AG04449 (cell line): Measurements from ENCODE around the gene SLC26A3.

Experiments used
- CTCF ChIA-PET: fragments of 350-600 bp; formaldehyde crosslinking; extraction: SDS; loops from one replicate; lab custom pipeline; 2021; ENCODE audit warnings: antibody characterized with exemption; lab: Yijun Ruan, JAX
- POLR2A ChIA-PET: fragments of 400-600, 350-600 bp; formaldehyde crosslinking; extraction: SDS; loops from one replicate; lab custom pipeline; 2020; ENCODE audit warnings: antibody characterized with exemption, inconsistent platforms; lab: Yijun Ruan, JAX
- DNase-seq: peaks from one replicate; pipeline ENCODE4 v3.0.0-alpha.2; 2010; ENCODE audit warnings: low read depth, low spot score
- H3K4me3 ChIP-seq: 2 replicates; pipeline ENCODE4 v1.5.1; 2011; ENCODE audit warnings: low read depth, mild to moderate bottlenecking, control low read depth, low read length
- CTCF ChIP-seq: IDR thresholded peaks from one replicate; pipeline ENCODE4 v1.5.1; 2011; ENCODE audit warnings: mild to moderate bottlenecking, moderate library complexity, low read length, control low read depth, inconsistent platforms; ENCODE audit not compliant: insufficient read depth; ENCODE audit errors: missing control alignments

Gene SLC26A3

GRCh38 chr7:107721286-107721685 lies 81.7 kb downstream of the SLC26A3 start:
- no peak overlapping the region for H3K4me3 ChIP-seq
- DNase-seq: no peak
- ChIA-PET CTCF (interaction anchor here (3.2 kb wide), 1 partner anchor 257 kb away, joined by 24 read pairs; no protein-coding TSS in a partner anchor), POLR2A (no interaction called here)
- no peak for TF ChIP-seq CTCF

- ChIA-PET POLR2A (no interaction called here), CTCF (interaction anchor here (1.0 to 3.2 kb wide), 3 partner anchors 124 to 525 kb away, joined by 3 to 24 read pairs (median 4); no protein-coding TSS in a partner anchor)
- no peak overlapping the region for H3K4me3 ChIP-seq
- no peak for DNase-seq
- TF ChIP-seq CTCF: no peak
These were observed 84.4 kb downstream of the SLC26A3 start for GRCh38 chr7:107718456-107719193.

- TF ChIP-seq CTCF: no peak
- DNase-seq: no peak
These were observed 87.5 kb downstream of the SLC26A3 start for GRCh38 chr7:107715531-107715930.

More at GRCh38 chr7:107715531-107715930, 87.5 kb downstream of the SLC26A3 start:
- CTCF ChIA-PET: no interaction called here
- POLR2A ChIA-PET: no interaction called here
- H3K4me3 ChIP-seq: no peak overlapping the region
